ENCODE data around the gene IFI27L1. TPM values are rescaled to one million over a fixed set of nuclear protein-coding genes. Genes with fewer than 3 reads are reported as not detected.
A peak's percentile ranks its signal among the peaks of the same experiment; 100 is the strongest.

The IFI27L1 gene, protein sequence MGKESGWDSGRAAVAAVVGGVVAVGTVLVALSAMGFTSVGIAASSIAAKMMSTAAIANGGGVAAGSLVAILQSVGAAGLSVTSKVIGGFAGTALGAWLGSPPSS
- total RNA-seq = 18.1 TPM

DNA sequence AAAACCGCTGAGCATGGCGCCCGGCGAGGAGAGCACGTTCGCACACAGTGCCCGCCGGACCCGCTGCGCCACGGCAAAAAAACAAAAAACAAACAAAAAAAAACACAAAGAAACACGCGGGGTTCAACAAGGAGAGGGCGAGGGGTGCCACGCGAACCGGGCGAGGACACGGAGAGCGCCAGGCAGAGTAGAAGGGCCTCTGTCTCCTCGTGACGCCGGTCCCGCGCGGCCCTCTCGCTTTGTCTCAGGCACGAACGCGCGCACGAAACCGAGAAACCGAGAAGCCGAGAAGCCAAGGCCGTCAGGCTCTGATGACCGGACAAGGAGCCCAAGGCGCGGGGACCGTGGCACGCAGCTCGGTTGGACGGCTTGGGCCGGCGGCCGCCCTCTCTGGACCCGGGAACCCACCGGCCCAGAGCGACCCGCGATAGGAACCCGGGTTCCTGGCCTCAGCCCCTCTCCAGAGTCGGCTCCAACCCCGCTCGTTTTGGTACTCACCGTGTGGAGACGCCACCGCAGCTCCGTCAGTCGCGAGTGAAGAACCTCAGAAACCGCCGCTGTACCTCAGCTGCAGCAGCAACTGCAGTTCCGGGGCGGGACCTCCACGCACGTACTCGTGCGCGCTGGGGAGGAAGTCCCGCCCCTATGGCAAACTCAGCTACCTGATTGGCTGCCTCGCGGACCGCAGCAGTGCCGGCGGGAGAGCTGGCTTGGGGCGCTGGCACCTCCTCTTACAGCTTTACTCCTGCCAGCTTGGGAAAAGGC is at the start of gene IFI27L1, which contains the start of gene DDX24:
IFI27L1 (plus strand) TSS at position 690 of the 765 bp plus-strand sequence. CDS start 15,628 bp downstream, outside the sequence.
DDX24 (minus strand) TSS at position 582 of the 765 bp plus-strand sequence. CDS start 1,460 bp downstream, outside the sequence.
- ATAC-seq = peak; percentile 100

DNA sequence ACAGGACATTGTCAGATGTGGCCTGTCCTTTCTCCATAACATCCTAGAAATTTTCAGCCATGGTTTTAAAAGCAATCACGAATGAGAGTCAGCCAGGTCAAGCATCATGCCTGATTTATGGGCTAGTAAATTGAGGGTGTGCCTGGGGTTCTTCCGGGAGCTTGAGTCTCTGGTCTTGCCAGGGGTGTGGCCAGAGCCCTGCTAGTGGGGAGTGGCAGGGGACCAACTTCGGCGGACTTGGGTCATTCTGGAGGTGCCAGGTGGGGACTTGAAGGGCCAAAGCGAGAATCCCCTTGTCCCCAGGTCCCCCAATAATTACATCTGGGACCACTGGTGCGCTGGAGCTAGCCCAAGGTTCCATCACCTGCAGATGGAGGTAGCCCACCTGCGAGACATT is 49.2 kb upstream of the IFI27L1 start:
- no peak for ATAC-seq

DNA sequence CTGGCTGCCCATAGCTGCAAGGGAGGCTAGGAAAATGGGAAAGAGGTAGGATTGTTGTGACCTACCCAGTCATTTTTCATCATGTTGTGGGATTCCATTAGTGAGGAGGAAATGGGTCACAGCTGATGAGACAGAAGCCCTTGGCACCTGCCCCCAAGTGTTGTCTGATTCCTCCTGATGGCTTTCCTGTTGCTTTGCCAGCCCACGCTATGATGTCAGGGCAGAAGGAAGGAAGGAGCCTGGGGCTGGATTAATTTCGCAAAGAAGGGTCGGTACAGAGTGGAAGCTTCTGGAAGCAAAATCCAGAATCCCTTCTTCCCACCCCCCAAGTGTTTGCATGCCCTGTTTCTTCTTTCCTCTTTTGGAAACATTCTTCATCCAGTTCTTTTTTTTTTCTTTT is 46.2 kb upstream of the IFI27L1 start:
- ATAC-seq = no peak

DNA sequence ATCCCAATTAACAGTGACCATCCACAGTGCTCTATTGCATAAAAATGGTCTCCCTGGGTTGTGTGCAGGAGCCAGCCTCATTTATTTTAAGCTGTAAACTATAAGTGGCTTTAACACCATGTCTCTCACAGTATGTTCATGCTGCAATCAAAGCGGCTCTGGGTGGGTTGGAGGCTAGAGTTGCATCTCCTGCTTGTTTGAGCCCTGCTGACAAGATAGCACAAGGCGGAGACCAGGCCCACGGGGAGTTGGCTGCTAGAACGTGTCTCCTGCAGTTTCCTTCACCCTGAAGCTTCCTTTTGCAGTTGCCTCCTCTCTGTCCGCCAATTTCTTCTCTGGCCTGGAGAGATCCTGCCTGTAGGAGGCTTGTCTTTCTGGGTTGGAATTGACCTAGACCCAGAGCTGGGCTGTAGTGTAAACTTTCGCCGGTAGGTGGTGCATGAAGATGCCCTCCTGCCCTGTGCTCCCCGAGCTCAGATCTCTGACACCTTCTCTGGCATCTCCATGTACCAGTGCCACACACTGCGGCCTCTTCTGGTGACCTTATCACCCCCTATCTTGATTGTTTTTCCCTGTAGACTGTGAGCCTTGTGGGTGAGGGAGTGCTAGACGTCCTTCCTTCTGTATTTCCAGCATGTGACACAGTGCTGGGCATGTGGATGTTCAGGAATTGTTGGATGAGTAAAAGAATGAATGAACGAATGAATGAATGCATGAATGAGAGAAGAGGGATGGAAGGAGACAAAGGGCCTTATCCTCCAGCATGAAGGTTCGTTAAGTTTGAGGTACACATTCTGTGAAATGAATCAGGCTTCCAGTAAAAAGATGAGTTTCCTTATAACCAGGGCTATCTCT is 44.6 kb upstream of the IFI27L1 start:
- peak; percentile 81 for ATAC-seq

DNA sequence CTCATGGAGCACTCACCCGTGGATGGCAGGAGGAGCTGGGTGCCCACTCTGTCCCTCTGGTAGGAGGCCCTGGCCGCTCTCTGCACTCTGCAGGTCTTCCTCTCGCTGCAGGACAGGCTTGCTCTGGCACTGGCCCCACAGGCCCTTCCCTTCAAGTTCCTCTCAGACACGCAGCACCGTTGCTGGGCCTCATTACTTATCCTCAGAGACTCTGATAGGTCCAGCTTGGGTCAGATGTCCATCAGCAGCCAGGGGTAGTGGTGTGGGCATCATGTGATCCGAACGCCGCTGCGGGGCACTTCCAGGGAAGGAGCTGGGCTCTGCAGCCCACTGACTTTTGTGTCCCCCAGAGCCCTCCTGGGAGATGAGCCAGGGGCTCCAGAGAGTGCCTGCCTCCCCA is 43.2 kb upstream of the IFI27L1 start:
- no peak for ATAC-seq

DNA sequence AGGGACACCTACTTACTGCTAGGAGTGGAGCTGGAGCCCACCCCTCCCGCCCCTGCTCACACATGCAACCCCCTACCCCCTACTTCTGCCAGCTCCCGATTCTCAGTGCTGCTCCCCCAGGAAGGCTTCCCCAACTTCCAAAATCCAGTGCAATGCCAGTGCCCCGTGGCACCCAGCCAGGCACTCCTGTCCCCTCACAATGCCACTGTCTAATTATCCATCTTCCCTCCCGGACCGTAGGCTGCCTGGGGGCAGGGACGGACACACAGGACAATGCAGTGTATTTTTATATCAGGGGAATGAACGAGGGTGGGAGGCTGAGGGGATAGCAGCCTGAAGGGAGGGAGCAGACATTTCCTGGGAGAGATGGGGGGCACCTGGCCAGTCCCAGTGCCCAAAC is 42.6 kb upstream of the IFI27L1 start:
- ATAC-seq = no peak

DNA sequence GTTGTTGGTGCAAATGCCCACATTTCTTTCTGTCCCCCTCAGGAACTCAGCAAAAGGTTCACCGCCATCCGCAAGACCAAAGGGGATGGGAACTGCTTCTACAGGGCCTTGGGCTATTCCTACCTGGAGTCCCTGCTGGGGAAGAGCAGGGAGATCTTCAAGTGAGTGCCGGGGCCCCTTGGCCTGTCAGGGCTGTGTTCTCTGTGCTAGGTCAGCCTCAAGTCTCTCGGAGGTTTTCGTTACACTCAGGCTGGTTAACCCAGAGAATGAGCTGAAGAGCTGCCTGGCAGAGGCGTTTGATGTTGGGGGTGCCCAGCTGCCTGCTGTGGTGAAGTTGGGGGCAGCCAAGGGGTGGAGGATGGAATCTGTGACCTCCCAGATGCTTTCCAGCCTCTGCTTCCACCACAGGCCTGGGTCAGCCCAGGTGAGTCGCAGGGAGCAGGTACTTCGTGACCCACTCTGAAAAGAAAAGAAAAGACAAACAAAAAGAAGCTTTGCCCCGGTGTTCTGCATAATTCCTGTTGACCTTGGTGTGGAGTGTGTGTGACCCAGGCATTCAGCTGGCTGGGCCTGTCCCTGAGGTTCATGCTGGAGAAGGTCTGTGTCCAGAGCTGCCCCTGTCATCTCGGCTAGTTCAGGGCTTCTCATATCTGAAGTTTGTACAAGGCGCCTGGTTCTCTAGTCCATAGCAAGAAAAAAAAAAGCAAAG is 42.0 kb upstream of the IFI27L1 start:
- ATAC-seq = no peak

DNA sequence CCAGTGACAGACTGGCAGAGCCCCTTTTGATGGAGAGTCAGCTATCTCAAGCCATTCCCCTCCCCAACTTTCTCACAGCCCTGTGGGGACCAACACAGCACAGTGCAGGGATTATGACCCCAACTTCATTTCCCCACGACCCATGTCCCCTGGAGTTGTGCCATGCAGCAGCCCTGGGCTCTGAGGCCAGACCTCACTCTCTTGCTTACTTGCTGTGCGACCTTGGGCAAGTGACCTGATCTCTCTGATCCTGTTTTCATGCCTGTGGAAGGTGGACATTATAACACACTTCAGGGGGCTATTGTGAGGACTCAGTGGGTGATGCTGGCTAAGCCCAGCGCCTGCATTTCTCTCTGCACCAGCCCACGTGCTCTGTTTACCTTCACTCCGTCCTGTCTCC is 40.9 kb upstream of the IFI27L1 start:
- no peak for ATAC-seq

DNA sequence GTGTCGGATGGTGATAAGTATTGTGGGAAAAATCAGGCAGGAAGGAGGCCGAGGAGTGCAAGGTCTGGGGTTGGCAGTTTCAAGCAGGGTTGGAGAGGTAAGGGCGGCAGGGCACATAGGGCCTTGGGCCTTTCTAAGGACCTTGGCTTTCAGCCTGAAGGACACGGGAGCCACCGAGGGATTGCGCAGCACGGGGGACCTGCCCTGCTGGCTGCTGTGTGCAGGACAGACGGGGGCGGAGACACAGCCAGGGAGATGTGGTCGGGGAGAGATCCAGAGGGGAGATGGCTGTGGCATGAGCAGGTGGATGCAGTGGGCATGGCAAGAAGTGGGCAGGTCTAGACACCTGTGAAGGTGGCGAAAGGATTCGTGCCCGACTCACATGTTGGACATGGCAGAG is 40.3 kb upstream of the IFI27L1 start:
- no peak for ATAC-seq

DNA sequence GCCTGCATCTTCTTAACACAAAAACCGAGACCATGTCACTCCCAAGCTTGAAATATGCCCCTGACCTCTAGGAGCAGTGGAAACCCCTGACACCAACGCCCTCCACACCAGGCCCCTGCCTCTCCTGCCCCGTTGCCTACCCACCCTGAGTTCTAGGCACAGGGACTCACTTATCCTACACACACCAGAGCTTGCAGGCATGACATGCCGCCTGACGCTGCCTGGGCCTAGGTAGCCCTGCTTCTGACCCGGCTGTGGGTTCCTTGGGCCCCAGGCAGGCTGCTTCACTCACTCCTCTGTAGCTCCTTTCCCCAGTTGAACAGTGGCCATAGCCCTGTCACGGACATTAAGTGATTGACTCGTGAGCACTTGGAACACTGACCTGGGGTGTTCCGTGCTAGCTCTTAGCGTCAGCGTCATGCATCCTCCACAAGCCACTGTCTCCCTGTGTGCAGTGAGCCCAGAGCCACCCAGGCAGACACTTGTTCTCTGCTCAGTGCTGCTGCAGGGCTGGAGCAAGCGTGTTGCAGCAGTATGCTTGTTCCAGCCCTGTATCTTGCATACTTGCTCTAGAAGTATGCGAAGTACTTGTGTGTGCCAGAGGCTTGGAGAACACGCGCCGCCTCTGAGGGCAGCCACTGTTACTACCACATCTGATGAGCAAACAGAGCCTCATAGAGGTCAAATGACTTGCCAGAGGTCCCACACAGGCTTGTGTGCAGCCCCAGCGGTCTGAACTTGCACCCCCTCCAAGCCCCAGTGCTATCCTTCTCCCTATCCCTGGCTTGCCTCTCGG is 39.4 kb upstream of the IFI27L1 start:
- no peak for ATAC-seq

DNA sequence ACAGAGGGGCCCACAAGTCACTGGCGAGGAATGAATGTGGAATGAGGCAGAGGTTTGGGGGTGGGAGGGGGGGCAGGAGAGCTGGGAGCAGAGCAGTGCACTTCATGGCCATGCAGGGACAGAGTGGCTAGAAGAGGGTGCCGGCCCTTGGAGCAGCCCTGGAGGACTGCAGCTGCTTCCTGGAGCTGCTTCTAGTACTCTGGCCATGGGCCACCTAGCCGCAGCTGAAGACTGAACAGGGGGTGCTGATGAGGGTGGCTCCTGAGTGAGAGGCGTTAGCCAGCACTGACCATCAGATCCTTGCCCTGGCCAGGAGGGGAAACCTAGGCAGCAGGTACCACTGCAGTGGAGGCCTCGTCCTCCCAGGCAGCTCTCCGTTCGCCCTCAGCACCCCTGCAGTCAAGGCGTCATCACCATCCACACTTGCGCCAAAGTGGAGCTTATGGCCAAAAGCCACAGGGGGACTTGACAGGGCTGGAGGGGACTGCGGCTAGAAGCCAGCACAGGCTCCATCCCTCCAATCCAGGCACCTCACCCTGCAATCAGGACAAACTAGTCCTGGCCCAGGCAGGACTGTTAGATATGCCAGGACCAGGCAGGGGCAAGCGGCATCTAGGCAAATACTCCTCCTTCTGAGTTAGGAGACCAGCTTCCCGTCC is 38.5 kb upstream of the IFI27L1 start:
- ATAC-seq = no peak

DNA sequence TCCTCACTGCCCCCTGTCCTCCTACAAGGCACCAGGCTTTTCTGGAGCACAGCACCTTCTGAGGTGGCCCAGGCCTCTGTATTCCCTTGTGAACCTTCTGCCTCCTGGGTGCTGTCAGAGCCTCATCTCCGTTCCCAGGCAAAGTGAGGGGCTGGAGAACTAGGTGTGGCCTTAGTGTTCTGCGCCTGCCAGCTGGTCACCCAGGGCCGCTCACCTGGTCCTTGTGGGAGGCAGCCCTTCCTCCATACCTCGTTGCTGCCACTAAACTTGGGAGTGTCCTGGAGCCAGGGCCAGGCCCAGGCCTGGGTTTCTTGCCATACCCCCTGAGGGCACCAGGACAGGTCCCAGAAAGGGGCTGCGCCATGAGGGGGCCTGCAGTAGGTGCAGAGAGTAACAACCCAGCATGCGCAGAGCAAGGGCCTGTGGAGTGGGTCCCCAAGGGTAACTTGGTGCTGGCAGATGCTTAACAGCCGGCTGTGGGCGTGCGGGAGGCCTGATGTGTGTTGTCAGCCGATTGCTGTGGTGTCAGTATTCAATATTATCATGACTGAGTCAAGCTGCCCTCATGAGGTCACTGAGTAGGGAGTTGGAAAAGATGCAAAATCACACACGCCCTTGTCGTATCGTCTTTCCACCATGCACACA is 37.9 kb upstream of the IFI27L1 start:
- no peak for ATAC-seq

DNA sequence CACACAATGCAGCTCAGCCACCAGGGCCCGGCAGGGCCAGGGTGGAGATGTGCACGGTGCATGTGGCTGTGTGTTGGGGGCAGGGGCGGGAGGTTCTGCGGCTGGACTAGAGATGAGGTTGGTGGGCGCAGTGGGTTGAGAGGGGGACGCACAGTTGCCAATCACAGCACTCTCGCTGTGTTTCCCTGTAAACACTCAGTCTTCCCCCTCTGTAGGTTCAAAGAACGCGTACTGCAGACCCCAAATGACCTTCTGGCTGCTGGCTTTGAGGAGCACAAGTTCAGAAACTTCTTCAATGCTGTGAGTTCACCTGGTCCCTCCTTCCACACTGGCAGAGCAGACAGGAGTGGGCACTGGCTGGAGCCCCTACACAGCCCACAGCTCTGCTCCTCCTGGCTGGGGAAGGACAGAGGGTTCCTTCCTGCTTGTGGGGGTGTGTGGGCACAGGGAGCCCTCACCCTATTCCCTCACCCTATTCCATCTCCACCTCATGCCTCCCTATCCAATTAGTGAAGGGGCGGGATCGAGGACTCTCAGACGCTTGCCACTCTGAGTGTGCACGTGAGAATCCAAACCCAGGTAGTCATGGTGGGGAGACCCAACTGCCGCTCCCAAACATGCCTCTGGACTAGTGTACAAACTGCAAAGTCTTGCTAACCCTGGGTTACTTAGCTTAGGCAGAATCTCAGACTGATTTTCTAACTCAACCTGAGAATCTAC is 37.2 kb upstream of the IFI27L1 start:
- ATAC-seq = no peak

DNA sequence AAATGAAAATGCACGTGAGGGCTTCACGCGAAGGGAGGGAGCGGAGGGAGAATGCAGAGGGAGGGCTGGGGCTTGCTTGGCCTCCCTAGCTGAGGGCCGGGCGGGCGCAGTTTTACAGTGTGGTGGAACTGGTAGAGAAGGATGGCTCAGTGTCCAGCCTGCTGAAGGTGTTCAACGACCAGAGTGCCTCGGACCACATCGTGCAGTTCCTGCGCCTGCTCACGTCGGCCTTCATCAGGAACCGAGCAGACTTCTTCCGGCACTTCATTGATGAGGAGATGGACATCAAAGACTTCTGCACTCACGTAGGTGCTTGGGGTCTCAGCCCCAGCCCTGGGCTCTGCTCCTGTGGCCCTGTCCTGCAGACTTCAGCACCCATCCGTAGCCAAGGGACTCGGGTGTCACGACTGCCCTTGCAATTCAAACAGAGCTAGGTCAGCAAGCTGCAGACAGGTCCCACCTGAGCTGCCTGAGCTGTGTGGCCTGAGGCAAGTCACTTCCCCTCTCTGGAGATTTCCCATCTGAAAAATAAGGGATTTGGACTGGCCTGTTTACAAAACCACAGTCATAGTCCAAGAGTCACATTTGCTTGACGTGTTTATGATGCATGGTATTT is 36.5 kb upstream of the IFI27L1 start:
- ATAC-seq = no peak

DNA sequence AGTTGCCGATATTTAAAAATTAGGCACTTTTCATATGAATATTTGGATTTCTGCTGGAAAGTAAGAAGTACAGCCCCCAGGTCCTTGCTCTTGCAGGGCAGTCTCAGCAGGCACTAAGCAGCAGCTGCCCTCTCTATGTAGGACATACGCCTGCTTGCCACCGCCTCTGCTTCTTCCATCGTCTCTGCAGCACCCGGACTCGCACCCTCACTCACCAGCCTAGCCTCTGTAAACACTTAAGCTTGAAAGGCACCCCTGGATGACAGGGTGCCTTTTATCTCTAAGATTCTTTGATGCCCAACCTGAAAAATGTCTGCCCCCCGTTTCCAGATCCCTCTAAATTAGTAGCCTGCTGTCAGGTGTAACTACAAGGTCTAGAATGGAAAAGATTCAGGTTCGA is 36.0 kb upstream of the IFI27L1 start:
- ATAC-seq = no peak

DNA sequence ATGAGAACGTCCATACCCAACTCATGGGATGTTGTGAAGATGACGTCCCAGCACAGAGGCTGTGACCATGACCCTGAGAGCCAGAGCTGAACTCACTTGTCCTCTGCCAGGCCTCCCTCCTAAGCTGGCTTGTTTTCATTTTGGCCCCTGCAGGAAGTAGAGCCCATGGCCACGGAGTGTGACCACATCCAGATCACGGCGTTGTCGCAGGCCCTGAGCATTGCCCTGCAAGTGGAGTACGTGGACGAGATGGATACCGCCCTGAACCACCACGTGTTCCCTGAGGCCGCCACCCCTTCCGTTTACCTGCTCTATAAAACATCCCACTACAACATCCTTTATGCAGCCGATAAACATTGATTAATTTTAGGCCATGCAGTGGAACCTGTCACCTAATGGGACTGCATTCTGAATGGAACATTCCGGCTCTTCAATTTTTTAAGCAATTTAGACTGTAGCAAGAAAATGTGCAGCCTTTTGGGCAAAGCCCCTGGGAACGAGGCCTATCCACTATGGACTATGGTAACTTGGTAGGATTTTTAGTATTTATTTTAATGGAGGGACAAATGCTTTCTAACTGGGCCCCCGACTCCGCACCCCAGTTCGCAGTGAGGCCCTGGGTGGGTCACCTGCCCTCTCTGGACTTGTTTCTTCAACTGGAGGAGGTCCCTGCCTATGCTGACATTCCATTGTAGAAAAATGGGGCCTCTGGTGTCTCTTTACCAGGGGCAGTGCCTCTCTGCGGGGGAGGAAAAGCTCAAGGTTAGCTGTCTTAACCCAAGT is 35.4 kb upstream of the IFI27L1 start:
- ATAC-seq = no peak

DNA sequence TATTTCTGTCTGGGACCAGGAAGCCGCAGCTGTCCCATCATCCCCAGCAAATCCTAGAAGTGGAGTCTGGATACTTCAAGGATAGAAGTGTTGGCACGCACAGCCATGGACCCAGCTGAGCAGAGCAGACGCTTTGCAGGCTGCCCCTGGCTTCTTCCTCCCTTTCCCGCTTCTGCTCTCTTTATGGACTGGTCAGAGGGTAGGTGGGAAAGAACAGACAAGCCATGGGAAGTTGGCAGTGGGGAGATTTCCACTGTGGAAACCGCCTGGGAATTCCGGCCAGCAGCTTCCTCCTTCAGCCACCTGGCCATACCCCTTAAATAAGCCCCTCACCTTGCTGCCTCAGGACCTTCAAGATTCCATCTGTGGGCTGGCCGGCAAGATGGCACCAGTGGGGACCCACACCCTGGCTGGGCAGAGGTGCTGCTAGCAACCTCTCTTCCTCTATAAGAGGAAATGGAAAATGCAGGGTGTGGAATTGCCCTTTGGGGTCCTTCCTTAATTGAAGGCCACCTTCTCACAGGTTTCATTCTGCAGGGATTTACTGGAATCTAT is 34.3 kb upstream of the IFI27L1 start:
- no peak for ATAC-seq

DNA sequence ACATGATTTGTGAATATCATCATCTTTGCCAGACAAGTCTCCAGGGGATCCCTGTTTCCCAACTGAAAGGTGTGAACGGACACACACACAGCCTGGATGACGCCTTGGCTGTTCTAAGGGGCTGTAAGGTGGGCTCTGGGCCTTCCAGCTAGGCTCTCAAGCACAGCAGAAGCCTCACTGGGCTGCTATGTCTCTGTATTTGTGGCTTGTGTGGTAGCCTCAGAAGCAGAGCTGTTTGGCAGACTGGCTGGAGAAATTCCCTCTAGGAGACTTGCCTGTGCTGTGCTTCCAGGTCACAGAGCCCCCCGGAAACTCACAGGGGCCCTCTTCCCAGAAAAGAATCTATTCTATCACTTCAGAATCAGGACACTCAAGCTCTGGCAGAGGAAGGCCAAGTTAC is 33.5 kb upstream of the IFI27L1 start:
- no peak for ATAC-seq
